Measurements from ENCODE around the gene ASB18.
"Not testable (repeated sequence)": the region's sequence is repeated elsewhere in the genome, so short reads cannot be mapped to it uniquely, and the experiment has no call there.

ASB18 gene

DNA sequence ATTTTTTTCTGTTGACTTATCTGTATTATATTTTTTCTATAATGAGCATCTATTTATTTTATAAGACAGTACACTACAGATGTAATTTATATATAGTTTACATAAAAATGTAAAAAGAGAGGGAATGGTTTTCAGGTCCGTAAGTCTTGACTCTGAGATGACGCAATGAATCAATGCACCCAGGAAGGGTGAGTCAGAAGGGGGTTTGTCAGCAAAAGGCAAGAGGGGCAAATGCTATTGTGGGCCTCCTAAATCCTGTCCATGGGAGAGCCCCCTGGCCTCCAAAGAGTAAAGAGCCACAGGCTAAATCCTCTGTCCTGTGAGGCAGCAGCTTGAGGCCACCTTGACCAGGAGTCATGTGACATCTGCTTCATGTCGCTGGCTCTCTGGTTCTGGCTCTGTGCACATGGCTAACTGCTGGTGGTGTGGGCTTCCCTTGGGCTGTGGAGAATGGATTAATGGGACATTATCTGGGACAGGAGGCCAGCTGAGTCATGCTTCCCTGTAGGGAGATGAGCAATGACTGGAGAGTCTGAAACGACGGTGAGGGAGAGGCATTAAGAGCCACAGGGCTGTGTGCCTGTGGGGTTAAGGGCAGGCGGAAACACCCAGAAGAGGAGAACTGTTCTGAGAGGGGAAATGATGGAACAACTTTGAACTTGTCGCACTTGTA lies 22.8 kb upstream of the ASB18 start:
- DNase-seq: no peak

DNA sequence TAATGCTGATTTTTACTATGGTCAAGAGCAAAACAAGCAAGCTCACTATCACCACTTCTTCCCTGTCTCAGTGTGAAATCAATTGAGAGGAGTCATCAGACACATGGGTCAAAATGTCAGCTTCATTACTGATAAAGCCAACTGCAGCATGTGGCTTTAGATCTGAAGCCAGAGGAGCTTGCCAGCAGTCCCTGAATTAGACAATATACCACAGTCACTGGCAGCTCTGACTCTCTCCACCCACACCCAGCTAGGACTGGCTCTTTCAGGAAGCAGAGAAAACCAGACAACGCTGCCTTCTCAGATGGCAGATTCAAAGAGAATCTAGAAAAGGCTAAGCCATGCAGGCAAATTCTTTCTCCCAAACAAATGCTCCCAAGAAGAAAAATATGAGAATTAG lies 20.0 kb upstream of the ASB18 start:
- no peak for DNase-seq

DNA sequence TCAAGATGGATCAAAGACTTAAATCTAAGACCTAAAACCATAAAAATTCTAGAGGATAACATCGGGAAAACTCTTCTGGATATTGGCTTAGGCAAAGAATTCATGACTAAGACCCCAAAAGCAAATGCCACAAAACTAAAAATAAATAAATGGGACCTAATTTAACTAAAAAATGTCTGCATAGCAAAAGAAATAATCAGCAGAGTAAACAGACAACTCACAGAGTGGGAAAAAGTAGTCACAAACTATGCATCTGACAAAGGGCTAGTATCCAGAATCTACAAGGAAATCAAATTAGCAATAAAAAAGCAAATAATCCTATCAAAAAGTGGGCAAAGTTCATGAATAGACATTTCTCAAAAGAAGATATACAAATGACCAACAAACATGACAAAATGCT lies 18.2 kb upstream of the ASB18 start:
- no peak for DNase-seq

DNA sequence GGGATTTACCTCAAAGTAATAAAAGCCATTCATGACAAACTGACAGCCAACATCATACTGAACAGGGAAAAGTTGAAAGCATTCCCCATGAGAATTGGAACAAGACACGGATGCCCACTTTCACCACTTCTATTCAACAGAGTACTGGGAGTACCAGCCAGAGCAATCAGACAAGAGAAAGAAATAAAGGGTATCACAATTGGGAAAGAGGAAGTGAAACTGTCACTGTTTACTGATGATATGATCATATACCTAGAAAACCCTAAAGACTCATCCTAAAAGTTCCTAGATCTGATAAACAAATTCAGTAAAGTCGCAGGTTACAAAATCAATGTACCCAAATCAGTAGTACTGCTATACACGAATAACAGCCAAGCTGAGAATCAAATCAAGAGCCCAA lies 17.2 kb upstream of the ASB18 start:
- no peak for DNase-seq

DNA sequence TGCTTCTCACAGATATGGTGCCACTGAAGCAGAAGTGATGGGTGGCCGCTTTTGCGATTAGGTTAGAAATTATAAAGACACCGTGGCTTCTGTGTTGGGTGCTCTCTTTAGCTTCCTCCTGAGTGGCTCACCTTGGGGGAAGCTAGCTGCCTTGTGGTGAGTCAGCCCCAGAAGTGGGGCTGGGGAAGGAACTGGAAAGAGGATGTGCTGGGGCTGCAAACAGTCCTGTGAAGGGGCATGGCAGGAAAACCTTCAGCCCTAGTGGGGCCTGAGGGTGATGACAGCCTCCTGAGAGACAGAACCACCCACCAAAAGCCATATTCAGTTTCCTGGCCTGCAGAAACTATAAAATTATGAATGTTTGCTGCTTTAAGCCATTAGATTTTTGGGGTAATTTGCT lies 8.9 kb upstream of the ASB18 start:
- DNase-seq: no peak

DNA sequence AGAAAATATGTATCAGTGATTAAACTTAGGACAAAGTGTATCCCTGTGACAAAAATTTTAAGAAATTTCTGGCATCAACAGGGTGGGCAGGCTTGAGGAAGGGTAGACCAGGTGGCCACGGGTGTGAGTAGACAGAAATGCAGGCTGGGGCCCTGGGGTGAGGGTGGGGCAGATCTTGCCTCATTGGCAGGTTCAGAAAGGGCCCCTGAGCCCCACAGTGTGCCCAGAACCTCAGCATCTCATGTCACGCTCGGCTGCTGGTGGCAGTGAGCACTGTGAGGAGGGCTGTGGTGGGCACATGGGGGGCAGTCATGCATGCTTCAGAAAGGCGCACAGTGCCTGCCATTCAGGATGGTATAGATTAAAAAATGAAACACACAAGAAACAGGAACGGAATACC lies 7.6 kb upstream of the ASB18 start:
- no peak for DNase-seq

DNA sequence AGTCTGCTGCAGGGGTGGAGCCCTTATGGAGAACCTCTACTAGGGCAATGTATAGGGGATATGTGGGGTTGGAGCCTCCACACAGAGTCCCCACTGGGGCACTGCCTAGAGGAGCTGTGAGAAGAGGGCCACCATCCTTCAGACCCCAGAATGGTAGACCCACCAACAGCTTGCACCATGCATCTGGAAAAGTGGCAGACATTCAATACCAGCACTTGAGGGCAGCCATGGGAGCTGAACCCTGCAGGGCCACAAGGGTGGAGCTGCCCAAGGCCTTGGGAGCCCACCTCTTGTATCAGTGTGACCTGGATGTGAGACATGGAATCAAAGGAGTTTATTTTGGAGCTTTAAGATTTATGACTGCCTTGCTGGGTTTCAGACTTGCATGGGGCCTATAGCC lies 5.7 kb upstream of the ASB18 start:
- DNase-seq: not testable (repeated sequence)

DNA sequence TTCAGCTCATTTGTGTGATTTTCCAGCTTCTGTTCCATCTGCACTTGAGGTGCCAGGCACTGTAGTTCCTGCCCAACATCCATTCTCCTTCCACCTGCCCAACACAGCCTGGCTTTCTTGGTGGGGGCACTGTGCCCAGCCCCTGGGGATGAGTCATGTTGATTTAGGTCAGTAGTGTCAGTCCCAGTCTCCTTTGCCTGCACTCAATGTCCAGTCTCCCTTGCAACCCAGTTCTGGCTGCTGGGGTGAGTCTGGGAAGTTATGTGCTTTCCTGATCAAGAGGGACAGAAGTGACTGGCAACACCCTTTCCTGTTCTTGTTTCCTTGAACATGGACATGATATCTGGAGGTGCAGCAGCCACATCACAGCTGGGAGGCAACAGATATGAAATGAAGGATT lies 1.5 kb upstream of the ASB18 start:
- no peak for DNase-seq

DNA sequence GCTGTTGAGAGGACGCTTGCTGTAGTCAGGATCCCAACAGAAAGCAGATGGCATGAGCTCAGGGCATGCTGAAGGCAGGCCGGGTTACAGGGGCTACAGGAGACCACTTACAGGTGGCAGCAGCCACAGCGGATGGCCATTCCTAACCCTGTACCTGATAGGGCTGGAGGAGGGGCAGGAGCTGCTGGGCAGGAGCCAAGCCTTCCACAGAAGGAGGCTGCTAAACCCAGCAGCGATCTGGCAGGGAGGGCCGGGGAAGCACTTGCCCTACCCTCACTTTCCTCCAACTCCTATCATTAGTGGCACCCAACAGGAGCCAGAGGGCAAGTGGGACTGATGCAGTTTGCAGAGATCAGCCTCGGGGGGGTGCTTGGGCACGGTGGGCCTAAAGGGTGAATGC lies 2.0 kb downstream of the ASB18 start:
- DNase-seq: no peak

DNA sequence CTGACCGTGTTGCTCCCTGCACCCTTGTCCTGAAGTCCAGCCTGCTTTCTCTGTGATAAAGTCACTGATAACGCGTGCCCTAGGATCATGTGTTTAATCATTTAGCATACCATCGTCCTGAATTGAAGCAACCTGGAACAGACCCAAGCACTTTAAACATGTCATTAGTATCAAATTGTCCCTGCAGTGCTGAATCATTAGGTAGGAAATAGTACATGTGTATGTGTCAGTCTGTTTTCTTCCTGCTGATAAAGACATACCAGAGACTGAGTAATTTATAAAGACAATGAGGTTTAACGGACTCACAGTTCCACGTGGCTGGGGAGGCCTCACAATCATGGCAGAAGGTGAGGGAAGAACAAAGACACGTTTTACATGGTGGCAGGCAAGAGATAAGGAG lies 2.8 kb downstream of the ASB18 start:
- no peak for DNase-seq

DNA sequence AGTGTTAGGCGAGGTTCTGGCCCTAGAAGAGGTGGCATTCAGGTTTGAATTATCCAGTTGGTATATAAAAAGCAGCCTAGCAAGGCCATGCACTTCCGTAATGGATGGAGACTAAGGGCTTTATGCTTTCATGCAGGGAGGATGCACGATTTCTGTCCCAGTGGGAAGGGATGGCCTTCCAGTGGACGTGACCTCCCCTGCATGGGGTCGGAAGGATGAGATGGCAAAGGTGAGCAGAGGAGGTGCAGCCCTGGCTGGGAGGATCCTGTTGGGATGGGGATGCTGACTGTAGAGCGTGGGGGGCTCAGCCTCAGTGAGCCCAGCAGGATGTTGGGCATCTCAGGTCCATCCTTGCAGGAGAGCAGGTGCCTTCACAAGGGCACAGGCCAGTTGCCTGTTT lies 4.8 kb downstream of the ASB18 start:
- no peak for DNase-seq

DNA sequence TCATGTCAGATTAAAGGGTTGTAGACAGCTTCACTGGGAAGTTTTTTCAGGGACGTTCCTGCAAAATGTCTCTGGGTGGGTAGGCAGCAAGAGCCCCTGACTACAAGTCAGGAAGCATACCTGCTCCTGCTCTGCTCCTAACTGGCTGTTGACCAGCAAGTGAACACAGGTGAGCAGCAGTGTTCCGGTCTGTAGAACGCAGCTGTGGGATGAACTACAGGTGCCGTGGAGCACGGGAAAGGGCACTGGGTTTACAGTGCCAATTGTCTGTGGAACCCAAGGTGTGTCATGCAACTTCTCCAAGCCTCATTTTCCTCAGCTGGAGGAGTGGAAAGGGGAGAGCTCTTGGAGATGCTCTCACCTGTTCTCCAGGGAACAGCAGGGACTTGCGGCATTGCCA lies 6.6 kb downstream of the ASB18 start:
- no peak for DNase-seq

DNA sequence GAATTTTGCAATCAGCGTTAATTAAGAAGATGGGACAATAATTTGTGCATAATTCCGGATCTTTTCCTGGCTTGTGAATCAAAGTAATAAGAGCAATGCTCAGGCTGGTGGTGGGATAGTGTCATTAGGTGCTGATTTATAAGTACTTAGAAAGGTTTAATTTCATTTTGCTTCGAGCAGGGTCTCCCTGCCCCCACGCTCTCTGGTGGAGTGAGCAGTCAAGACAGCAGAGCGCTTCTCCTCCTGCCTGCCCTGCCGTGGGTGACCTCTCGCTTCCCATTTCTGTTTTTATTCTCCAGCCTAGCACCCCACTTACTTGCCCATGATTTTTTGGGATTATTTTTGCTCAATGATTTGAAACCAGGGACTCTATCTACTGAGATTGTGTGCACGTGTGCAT lies 7.1 kb downstream of the ASB18 start:
- no peak for DNase-seq

DNA sequence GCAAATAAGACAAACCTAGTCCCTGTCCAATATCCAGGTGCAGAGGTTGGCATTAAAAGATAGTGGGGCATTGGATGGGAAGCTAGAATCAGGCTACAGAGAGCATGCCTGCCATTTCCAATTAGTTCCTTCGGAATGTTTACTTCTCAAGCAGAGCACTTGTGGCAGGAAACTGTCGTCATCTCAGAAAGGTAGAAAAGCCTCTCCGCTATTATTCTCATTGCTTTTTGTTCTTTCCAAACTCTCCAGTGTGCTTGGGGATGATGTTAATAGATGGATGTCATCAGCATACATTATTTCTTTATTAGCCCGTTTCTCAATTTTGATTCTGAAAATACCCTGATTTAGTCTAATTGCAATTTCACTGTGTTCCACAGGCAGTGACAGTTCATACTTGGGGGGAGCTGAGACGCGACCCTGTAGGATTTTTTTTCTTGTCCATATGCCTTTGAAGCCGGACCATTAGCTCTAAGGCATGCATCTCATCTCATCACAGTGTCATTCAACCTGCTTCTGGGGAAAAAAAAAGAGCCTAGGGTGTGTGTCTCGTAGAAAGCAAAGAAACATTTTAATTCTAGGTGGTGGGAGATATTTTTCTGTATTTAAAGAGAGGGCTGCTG lies 7.7 kb downstream of the ASB18 start:
- DNase-seq: no peak

DNA sequence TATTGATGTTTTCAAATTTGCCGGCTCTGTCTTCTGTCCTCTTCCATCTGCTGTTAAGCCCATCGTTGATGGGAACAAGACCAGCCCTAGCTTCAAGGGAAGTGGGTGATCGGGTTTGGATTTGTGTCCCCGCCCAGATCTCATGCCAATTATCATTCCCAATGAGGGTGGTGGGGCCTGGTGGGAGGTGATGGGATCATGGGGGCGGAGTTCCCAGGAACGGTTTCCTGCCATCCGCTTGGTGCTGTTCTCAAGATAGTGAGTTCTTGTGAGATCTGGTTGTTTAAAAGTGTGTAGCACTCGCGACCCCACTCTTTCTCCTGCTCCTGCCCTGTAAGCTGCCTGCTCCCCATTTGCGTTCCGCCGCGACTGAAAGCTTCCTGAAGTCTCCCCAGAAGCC lies 9.5 kb downstream of the ASB18 start:
- DNase-seq: no peak

DNA sequence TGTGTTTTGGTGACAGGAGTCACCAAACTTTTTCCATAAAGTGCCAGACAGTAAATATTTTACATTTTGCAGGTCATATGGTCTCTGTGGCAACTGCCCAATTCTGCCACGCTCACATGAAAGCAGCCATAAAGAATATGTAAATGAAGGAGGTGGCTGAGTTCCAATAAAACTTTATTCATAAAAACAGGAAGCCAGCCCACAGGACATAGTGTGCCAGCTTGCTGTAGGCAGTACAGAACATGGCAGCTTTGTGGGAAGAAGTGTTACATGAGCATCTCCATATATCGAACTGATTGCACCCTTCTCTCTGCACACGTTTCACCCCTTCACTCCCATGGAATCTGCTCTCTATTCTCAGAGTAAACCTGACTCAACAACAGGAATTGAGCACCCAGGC lies 10.2 kb downstream of the ASB18 start:
- DNase-seq: no peak

DNA sequence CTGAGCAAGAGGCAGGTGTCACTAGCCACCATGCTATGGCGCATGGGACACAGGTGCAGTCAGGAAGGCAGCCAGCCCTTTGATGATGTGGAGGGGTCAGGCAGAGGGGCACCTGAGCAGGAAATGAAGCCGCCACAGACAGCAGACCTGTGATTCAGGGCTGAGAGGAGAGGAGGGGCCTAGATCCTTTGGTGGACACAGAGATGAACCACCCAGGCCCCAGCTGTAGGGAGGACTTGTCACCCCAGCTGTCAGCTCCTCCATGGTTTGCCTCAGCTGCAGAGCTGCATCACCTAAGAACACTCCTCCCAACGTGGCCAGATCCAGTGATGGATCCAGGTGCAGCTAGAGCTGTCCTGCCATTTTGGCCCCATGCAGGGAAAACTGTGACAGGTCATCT lies 11.6 kb downstream of the ASB18 start:
- no peak for DNase-seq

DNA sequence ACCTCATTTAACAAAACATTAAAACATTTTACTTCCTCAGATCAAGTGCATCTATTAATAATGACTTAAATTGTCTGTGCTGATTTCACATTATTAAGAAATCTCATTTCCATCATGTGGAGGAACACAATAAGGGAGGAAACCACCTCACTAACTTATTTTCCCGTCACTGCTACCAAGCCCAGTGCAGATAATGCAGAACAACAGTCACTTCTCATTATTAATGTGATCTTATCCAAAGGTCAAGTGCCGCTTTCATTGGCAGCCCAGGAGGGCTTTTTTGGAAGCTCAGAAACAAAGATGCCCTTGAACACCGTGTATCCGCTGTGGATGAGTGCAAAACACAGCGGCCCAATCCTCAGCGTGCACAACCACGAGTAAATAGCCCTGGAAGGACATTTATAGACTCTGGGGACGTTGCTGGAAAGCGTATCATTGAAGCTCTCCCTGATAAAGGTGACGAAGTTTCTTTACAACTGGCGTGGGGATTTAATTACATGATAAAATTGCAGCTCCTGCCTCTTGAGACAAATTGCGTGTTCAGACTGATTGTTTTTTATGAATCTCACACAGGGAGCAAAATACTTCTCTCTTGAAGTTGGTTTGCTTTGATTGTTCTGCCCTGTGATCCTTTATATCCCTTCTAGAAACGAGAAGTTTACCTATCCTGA lies 13.2 kb downstream of the ASB18 start:
- DNase-seq: no peak

DNA sequence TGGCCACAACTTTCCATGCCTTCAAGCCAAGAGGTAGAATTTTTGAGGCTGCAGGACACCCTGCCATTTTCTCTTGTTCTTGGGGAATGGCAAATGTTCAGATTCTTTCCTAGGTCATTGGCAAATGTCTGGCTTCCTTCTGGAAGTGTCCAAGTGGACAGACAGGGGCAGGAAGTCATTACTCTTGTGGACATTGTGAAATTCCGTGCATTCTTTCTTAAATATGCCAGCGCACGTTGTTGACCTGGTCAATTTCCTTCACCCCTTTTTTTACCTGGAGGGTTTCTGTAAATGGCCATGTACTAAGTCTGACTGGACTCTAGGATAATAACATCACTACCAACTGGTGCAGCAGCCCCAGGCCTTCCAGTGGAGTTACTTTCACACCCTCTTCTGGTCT lies 13.9 kb downstream of the ASB18 start:
- DNase-seq: no peak

DNA sequence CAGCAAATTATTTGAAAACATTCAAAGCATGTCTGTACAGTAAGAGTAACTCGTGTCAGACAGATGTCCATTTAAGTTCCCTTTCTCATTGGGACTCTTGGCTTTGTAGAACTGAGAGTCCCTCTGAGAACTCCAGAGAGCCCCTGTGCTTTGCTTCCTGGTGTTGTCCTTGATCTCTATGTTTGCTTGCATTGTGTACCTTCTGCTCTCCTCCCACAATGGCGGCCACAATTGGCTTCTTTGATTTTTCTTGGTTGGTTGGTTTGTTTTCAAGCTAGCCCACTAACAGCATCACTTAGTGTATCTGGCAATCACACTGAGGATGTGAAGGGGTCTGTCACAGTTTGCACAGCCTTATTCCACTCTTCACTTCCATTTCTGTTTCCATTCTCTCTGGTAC lies 15.1 kb downstream of the ASB18 start:
- DNase-seq: no peak

DNA sequence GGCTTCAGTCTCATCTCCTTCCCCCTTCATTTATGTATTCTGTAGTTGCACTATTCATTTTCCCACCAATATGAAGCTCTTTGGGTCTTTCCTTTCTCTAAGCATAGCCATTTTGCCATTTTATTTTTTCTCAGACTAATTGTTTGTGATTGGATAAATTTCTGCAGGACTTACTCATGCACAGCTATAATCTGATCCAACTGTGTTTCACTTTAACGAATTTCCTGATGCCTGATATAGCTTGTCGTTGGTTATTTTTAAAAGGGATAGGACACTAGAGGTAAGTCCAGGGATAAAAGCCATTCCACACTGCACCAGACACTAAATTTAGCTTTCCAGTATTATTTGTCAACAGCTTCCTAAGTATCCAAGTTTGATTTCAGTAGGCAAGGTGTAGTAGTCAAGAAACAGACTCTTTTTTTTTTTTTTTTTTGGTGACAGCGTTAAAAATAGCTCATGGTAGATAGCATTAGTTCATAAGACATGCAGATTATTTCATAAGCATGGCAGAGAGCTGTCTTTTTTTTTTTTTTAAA lies 17.4 kb downstream of the ASB18 start:
- DNase-seq: no peak

DNA sequence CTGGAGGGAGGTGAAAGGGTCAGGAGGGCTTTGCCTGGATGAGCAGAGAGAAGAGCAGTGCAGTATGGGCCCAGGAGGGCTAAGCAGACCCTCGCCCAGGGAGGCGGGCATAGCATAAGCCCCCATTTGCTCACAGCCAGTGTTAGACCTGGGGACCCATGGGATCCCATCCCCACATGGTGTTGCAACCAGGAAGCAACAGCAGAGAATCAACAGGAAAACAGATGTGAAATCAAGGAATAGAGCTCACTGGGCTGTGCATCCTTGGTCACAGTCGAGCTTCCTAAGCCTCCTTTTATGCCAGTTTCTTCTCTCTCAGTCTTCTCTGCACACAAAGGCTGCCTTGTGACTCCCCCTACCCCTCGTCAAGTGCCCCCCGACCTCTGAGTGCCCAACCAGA lies 19.9 kb downstream of the ASB18 start:
- no peak for DNase-seq

DNA sequence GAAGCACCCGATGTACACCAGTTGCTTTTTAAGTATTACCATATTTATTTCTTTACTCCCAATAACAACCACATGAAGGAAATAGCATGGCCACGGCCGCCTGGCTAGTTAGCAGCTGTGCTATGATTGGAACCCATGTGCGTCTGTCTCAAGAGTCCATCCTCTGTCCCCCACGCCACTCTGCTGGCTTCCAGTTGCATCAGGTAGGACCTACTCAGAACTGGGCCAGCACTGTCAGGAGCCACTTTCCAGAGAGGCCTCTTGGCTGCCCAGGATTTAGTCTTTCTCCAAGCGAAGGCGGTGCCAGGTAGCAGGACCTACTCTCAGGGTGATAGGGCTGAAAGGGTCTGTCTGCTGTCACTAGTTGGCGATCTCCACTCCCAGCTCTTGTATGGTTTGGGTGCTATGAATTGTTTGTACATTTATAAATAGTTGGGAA lies 22.1 kb downstream of the ASB18 start:
- no peak for DNase-seq

Data from T-helper 2 cell (primary cell).